Measurements from ENCODE around the gene CLOCK. TPM values are rescaled to one million over a fixed set of nuclear protein-coding genes. Genes with fewer than 3 reads are reported as not detected.

CLOCK gene
- total RNA-seq, 2 donors from 2014 or later: 19.5 to 25.4 TPM

DNA sequence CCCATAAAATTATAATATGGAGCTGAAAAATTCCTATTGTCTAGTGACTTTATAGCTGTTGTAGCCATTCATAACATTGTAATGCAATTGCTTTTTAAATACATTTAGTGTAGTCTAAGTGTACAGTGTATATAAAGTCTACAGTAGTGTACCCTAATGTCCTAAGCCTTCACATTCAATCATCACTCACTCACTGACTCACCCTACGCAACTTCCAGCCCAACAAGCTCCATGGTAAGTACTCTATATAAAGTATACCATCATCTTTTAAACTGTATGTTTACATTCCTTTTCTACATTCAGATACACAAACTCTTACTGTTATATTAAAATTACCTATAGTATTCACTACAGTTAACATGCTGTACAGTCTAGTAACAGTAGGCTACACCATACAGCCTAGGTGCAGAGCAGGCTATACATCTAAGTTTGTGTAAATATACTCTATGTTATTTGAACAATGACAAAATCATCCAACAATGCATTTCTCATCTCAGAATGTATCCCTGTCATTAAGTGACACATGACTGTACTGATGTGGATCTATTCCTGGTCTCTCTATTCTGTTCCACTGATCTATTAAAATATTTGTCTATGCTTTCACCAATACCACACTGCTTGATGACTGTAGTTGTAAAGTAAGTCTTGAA is 33.7 kb downstream of the CLOCK start:
- no peak overlapping the region for H3K4me3 ChIP-seq
- H3K36me3 ChIP-seq: no peaks in the 10 kb centered on the region
- no peaks in the 10 kb centered on the region for H3K9me3 ChIP-seq
- DNase-seq (ENCODE audit: low spot score): no peak
- H3K27me3 ChIP-seq (replicated peaks; ENCODE audit: insufficient read depth): no peaks in the 10 kb centered on the region
- no peak overlapping the region for H3K27ac ChIP-seq
- intact Hi-C loops (cut with DNase I): no loop called here
- no peak for TF ChIP-seq POLR2AphosphoS5 (IDR thresholded peaks at IDR 0.05)
- no peak for TF ChIP-seq CTCF (IDR thresholded peaks at IDR 0.05)
- no peak for TF ChIP-seq POLR2A (IDR thresholded peaks at IDR 0.05)
- 90% methylated on average over 1 of the region's 1 CpG for WGBS
- H3K4me1 ChIP-seq (replicated peaks): no peaks in the 10 kb centered on the region

DNA sequence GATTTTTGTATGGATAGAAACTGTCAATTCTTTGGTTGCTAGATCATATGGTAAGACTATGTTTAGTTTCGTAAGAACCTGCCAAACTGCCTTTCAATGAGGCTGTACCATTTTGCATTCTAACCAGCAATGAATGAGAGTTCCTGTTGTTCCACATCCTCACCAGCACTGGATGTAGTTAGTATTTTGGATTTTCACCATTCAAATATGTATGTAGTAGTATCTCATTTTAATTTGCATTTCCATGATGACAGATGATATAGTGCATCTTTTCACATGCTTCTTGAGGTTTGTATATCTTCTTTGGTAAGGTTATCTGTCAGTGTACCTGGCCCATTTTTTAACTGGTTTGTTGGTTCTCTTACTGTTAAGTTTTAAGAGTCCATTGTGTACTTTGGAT is 34.6 kb downstream of the CLOCK start:
- no peak overlapping the region for H3K4me3 ChIP-seq
- WGBS: 94% methylated on average over 1 of the region's 1 CpG

GRCh38 chr4:55510685-55511084 is 36.0 kb downstream of the CLOCK start:
- Histone ChIP-seq H3K4me1 (replicated peaks) (no peaks in the 10 kb centered on the region), H3K27ac (no peak overlapping the region), H3K36me3 (no peaks in the 10 kb centered on the region), H3K27me3 (replicated peaks; ENCODE audit: insufficient read depth) (no peaks in the 10 kb centered on the region), H3K9me3 (no peaks in the 10 kb centered on the region), H3K4me3 (no peak overlapping the region)
- TF ChIP-seq POLR2AphosphoS5 (IDR thresholded peaks at IDR 0.05) (no peak), CTCF (IDR thresholded peaks at IDR 0.05) (no peak), POLR2A (IDR thresholded peaks at IDR 0.05) (no peak)
- intact Hi-C loops (cut with DNase I): no loop called here
- DNase-seq (ENCODE audit: low spot score): no peak

More for the DNA sequence above, 34.6 kb downstream of the CLOCK start:
- Histone ChIP-seq H3K36me3 (no peaks in the 10 kb centered on the region), H3K27me3 (replicated peaks; ENCODE audit: insufficient read depth) (no peaks in the 10 kb centered on the region), H3K4me1 (replicated peaks) (no peaks in the 10 kb centered on the region), H3K9me3 (no peaks in the 10 kb centered on the region), H3K27ac (no peak overlapping the region)
- intact Hi-C loops (cut with DNase I): no loop called here
- no peak for TF ChIP-seq CTCF (IDR thresholded peaks at IDR 0.05)
- no peak for TF ChIP-seq POLR2AphosphoS5 (IDR thresholded peaks at IDR 0.05)
- no peak for TF ChIP-seq POLR2A (IDR thresholded peaks at IDR 0.05)
- DNase-seq (ENCODE audit: low spot score): no peak

DNA sequence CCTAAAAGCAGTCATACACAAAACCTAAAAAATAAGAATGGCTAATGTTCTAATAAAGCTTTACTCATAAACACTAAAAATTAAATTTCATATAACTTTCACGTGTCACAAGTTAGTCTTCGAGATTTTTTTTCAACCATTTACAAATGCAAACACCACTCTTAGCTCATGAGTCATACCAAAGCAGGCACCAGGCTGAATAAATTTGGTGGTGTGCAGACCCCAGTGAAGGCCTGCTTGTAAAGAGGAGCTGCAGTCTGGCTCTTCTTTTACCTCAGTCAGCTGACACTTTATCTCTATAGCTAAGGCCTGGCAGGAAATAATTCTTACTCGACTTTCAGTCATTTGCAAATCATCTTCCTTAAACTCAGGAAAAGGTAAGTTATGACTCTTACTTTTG is 37.4 kb downstream of the CLOCK start:
- intact Hi-C loops (cut with DNase I): no loop called here
- H3K27me3 ChIP-seq (replicated peaks; ENCODE audit: insufficient read depth): no peaks in the 10 kb centered on the region
- TF ChIP-seq POLR2AphosphoS5 (IDR thresholded peaks at IDR 0.05) (no peak), POLR2A (IDR thresholded peaks at IDR 0.05) (no peak), CTCF (IDR thresholded peaks at IDR 0.05) (no peak)
- DNase-seq (ENCODE audit: low spot score): no peak
- no peak overlapping the region for H3K4me3 ChIP-seq
- no peaks in the 10 kb centered on the region for H3K9me3 ChIP-seq
- 69% methylated on average over 3 of the region's 3 CpGs for WGBS
- no peaks in the 10 kb centered on the region for H3K4me1 ChIP-seq (replicated peaks)
- no peaks in the 10 kb centered on the region for H3K36me3 ChIP-seq
- H3K27ac ChIP-seq: no peak overlapping the region

GRCh38 chr4:55507612-55508011 is 39.1 kb downstream of the CLOCK start:
- Histone ChIP-seq H3K4me3 (no peak overlapping the region), H3K4me1 (replicated peaks) (no peaks in the 10 kb centered on the region), H3K36me3 (no peaks in the 10 kb centered on the region), H3K9me3 (no peaks in the 10 kb centered on the region), H3K27ac (no peak overlapping the region), H3K27me3 (replicated peaks; ENCODE audit: insufficient read depth) (no peaks in the 10 kb centered on the region)
- 68% methylated on average over 1 of the region's 1 CpG for WGBS
- no peak for DNase-seq (ENCODE audit: low spot score)
- intact Hi-C loops (cut with DNase I): no loop called here
- TF ChIP-seq CTCF (IDR thresholded peaks at IDR 0.05): no peak
- TF ChIP-seq POLR2AphosphoS5 (IDR thresholded peaks at IDR 0.05): no peak
- TF ChIP-seq POLR2A (IDR thresholded peaks at IDR 0.05): no peak

Measured in prostate gland (tissue), 2 donors.